Measurements from ENCODE around the gene SVIL.
"Not testable (repeated sequence)": the region's sequence is repeated elsewhere in the genome, so short reads cannot be mapped to it uniquely, and the experiment has no call there.

The SVIL gene

GRCh38 chr10:29566209-29566608 is 68.6 kb downstream of the SVIL start:
- not testable (repeated sequence) for DNase-seq

DNA sequence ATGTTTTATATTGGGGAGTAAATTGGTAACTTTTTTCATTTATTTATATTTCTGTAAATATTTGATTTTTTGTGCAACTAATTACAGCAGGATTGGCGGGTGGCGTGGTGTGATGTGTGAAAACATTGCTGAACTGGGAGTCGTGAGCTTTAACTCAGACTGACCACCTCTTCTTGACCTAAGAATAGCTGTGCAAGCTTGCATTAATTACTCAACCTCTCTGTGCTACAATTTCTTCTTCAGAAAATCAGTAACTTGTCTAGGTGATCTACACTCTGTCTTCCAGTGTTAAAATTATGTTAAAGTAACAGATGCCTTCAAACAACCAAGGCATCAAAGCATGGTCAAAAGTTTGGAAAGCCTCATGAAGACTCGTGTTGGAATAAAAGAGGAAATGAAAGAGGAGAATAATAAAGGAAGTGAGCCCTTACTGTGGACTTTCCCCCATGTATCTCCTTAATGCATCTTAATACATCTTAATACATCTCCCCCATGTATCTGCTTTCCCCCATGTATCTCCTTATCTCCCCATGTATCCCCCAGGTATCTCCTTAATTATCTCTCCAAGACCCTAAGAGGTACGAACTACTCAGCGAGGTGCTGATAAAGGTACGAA is 71.2 kb downstream of the SVIL start:
- DNase-seq = no peak

DNA sequence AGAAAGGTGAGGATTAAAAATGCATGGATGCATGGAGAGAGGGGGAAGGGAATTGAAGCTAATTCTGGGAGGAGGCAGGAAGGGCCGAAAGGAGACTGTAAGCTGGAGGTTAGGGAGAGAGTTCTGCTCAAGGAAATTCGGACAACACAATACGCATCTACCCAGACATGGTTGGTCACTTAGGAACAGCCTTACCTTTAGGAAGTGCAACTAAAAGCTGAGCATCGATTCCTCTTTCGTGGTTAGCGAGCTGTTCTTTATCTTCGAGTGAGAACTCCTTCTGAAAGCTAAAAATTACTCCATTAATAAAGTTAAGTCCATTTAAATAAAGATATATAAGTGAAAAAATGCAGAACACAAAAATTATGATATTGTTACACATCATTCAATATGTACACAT is 71.8 kb downstream of the SVIL start:
- not testable (repeated sequence) for DNase-seq

DNA sequence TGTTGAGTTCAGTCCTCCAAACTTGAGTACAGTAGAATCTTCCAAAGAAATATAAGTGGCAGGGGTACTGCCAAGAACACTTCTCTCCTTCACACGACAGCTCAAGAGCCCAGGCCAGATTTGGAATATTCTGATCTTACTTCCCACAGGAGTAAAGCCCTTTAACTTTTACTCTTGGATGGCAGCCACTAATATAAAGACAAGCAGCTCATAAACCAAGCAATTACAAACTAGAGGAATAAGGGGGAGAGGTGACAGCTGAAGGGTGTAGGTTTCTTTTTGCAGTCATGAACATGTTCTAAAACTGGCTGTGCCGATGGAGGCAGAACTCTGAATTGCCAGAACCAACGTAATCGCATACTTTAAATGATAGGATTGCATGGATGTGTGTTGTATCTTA is 74.8 kb downstream of the SVIL start:
- no peak for DNase-seq

DNA sequence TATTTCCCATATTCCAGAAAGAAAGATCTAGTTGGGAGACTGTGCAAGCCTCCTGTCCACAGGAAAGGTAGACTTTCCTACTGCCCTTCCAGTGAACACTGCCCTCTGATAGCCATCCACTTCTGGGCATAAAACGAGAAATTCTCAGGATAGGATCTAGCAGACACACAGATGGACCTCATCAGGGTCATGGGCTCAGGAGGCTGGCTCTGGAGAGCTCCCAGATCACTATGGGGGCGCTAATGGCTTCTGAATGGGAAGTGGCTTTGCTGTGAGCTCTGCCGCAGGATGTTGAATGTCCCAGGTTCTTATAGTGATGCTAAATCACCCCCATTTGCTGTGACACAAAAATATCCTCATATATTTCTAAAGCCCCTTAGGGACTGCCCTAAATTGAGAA is 77.1 kb downstream of the SVIL start:
- no peak for DNase-seq

- DNase-seq = no peak
These were observed 78.9 kb downstream of the SVIL start for GRCh38 chr10:29555746-29556481.

- no peak for DNase-seq
These were observed 79.6 kb downstream of the SVIL start for GRCh38 chr10:29555091-29555745.

- no peak for DNase-seq
These were observed 80.1 kb downstream of the SVIL start for GRCh38 chr10:29554660-29555059.

DNA sequence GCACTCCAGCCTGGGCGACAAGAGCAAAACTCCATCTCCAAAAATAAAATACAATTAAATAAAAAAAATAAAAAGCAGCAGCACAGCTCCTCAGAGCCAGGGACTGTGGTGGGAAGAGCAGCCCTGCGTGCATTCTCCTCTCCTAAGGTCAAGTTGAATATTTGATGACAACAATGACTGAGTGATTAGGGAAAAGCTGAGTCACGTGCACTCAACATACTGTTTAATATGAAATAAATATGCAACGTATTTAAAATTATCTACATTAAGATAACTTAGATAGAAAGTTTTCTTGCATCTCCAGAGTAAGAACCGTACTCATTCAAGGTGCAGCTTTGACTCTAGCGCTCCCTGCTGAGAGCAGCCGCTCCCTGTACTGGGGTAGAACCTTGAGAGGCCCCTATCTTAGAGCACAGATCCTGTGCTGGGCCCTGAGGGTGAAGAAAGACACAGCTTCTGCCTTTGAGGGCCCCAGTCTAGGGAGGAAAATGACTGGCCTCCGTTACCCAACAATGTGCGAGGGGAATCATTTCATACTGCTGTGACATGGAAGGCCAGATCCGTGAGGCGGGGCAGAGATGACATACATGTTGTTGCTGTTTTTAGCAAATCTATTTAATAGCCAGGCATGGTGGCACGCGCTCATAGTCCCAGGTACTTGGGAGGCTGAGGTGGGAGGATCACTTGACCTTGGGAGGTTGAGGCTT is 81.1 kb downstream of the SVIL start:
- DNase-seq = no peak

DNA sequence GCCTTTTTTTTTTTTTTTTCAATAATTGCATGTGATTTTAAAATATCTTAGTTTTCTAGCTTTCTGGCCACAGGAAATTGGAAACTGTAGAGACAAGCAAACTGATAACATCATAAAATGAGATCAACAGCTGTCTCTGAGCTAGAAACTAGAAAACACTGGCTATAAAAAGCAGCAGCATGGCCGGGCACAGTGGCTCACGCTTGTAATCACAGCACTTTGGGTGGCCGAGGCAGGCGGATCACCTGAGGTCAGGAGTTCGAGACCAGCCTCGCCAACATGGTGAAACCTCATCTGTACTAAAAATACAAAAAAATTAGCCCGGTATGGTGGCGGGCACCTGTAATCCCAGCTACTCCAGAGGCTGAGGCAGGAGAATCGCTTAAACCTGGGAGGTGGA is 81.7 kb downstream of the SVIL start:
- not testable (repeated sequence) for DNase-seq

DNA sequence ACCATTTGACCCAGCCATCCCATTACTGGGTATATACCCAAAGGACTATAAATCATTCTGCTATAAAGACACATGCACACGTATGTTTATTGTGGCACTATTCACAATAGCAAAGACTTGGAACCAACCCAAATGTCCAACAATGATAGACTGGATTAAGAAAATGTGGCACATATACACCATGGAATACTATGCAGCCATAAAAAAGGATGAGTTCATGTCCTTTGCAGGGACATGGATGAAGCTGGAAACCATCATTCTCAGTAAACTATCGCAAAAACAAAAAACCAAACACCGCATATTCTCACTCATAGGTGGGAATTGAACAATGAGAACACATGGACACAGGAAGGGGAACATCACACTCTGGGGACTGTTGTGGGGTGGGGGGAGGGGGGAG is 85.3 kb downstream of the SVIL start:
- not testable (repeated sequence) for DNase-seq

GRCh38 chr10:29546773-29547313 is 87.9 kb downstream of the SVIL start:
- DNase-seq = no peak

- no peak for DNase-seq
These were observed 89.6 kb downstream of the SVIL start for GRCh38 chr10:29545122-29545521.

DNA sequence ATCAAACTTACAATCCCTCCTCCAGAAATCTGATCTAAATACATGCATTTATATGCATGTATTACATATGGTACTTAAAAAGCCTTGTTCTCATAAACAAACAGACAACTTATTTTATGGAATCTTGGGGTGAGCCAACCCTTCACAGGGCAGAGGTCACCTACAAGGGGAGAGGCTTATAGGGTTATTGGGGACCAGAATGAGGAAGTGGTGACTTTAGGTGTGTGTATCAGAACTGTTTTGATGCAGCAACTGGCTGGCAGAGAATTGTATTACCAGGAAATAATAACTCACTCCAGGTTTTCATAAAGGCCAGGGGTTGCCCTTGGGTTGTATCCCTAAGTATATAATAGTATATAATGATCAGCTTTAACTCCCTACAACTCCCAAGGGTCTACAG is 91.1 kb downstream of the SVIL start:
- no peak for DNase-seq

DNA sequence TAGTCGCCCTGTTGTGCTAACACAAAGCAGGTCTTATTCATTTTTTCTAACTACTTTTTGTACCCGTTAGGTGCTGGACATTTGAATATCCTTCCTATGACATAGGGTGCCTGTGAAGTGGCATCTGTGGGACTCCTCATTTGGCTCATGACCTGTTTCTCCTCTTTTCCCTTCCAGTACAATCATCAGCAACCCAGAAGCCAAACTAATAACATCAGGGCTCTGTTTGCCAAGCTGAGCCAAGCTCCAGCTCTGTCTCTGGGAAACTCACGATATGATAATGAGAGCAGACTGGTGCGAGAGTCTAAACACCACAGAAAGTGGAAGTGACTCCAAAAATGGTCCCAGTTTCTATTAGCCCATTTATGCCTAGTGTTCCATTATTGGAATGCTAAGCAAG is 92.0 kb downstream of the SVIL start:
- no peak for DNase-seq

GRCh38 chr10:29541422-29542210 is 93.2 kb downstream of the SVIL start:
- DNase-seq = no peak

DNA sequence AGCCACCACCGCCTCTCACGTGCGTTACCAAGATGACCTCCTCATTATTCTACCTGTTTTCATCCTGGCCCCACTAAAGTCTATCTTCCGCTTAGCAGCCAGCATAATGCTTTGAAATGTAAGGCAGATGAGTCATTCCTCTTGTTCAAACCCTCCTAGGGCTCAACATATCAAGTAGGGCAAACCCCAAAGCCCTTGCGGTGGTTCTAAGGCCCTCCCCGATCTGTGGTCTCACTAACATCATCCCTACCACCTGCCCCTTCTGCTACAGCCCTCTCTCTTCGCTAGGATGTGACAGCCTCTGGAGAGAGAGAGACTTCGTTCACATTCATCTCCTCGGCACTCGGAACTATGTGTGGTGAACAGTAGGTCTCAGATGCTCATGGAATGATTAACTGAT is 94.8 kb downstream of the SVIL start:
- DNase-seq = no peak

- DNase-seq = no peak
These were observed 95.4 kb downstream of the SVIL start for GRCh38 chr10:29539412-29539811.

GRCh38 chr10:29537799-29538198 is 97.0 kb downstream of the SVIL start:
- no peak for DNase-seq

DNA sequence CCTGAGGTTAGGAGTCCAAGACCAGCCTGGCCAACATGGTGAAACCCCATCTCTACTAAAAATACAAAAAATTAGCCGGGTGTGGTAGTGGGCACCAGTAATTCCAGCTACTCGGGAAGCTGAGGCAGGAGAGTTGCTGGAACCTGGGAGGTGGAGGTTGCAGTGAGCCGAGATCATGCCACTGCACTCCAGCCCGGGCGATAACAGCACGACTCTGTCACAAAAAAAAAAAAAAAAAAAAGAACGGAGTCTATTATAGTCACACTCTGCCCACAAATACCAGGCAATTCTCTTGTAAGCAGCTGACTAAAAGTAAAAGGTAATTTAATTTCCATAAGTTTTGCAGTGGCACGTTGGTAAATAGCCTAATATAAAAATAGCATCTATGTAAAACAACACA is 98.1 kb downstream of the SVIL start:
- DNase-seq = not testable (repeated sequence)

- no peak for DNase-seq
These were observed 98.9 kb downstream of the SVIL start for GRCh38 chr10:29535778-29536453.

Measured in RPMI8226 (cell line).